Measurements from ENCODE around the gene RAB3A.
"Not testable (repeated sequence)": the region's sequence is repeated elsewhere in the genome, so short reads cannot be mapped to it uniquely, and the experiment has no call there.

RAB3A gene

GRCh38 chr19:18209912-18210311 is 6.1 kb upstream of the RAB3A start:
- H3K27ac ChIP-seq (ENCODE audit: low read length); H3K27me3 ChIP-seq (ENCODE audit: control insufficient read depth, insufficient read depth, low read length); H3K36me3 ChIP-seq (ENCODE audit: control insufficient read depth, insufficient read depth, low read length); H3K9me3 ChIP-seq (ENCODE audit: control insufficient read depth, insufficient read depth, low read length); H3K4me3 ChIP-seq (ENCODE audit: low read length); H3K4me1 ChIP-seq (ENCODE audit: control insufficient read depth, insufficient read depth, low read length); DNase-seq (ENCODE audit: low read depth, low spot score): not testable (repeated sequence)
- no CpG with 5 or more reads among the region's 5 CpGs for WGBS (ENCODE audit: insufficient coverage, insufficient read length)

GRCh38 chr19:18208098-18208951 is 4.5 kb upstream of the RAB3A start:
- no CpG with 5 or more reads among the region's 32 CpGs for WGBS (ENCODE audit: insufficient coverage, insufficient read length)

GRCh38 chr19:18206018-18206417 is 2.2 kb upstream of the RAB3A start:
- H3K4me1 ChIP-seq (ENCODE audit: control insufficient read depth, insufficient read depth, low read length), result peaks cover 7% of the 10 kb centered on the region
- no peak overlapping the region for H3K4me3 ChIP-seq (ENCODE audit: low read length)
- WGBS (ENCODE audit: insufficient coverage, insufficient read length), result no CpG with 5 or more reads among the region's 12 CpGs
- no peak for DNase-seq (ENCODE audit: low read depth, low spot score)
- H3K27me3 ChIP-seq (ENCODE audit: control insufficient read depth, insufficient read depth, low read length), result no peaks in the 10 kb centered on the region
- no peaks in the 10 kb centered on the region for H3K36me3 ChIP-seq (ENCODE audit: control insufficient read depth, insufficient read depth, low read length)
- H3K9me3 ChIP-seq (ENCODE audit: control insufficient read depth, insufficient read depth, low read length), result no peaks in the 10 kb centered on the region
- H3K27ac ChIP-seq (ENCODE audit: low read length), result no peak overlapping the region

More at GRCh38 chr19:18208098-18208951, 4.5 kb upstream of the RAB3A start:
- Histone ChIP-seq H3K9me3 (ENCODE audit: control insufficient read depth, insufficient read depth, low read length) (no peaks in the 10 kb centered on the region), H3K36me3 (ENCODE audit: control insufficient read depth, insufficient read depth, low read length) (no peaks in the 10 kb centered on the region), H3K27me3 (ENCODE audit: control insufficient read depth, insufficient read depth, low read length) (no peaks in the 10 kb centered on the region), H3K4me1 (ENCODE audit: control insufficient read depth, insufficient read depth, low read length) (peaks cover 4% of the 10 kb centered on the region), H3K4me3 (ENCODE audit: low read length) (no peak overlapping the region), H3K27ac (ENCODE audit: low read length) (no peak overlapping the region)
- DNase-seq (ENCODE audit: low read depth, low spot score), result no peak

- peaks cover 7% of the 10 kb centered on the region for H3K4me1 ChIP-seq (ENCODE audit: control insufficient read depth, insufficient read depth, low read length)
- no peaks in the 10 kb centered on the region for H3K9me3 ChIP-seq (ENCODE audit: control insufficient read depth, insufficient read depth, low read length)
- H3K27me3 ChIP-seq (ENCODE audit: control insufficient read depth, insufficient read depth, low read length), result no peaks in the 10 kb centered on the region
- H3K27ac ChIP-seq (ENCODE audit: low read length), result no peak overlapping the region
- no peak for DNase-seq (ENCODE audit: low read depth, low spot score)
- no peaks in the 10 kb centered on the region for H3K36me3 ChIP-seq (ENCODE audit: control insufficient read depth, insufficient read depth, low read length)
- H3K4me3 ChIP-seq (ENCODE audit: low read length), result peak overlapping the region; percentile 53; the same call in 1 of the 2 replicates
- no CpG with 5 or more reads among the region's 36 CpGs for WGBS (ENCODE audit: insufficient coverage, insufficient read length)
These were observed 1.5 kb upstream of the RAB3A start for GRCh38 chr19:18205200-18205892.

- DNase-seq (ENCODE audit: low read depth, low spot score), result no peak
- H3K4me3 ChIP-seq (ENCODE audit: low read length), result peak overlapping the region; percentile 53; the same call in 1 of the 2 replicates
- peak overlapping the region; percentile 32 for H3K27ac ChIP-seq (ENCODE audit: low read length)
- no peaks in the 10 kb centered on the region for H3K27me3 ChIP-seq (ENCODE audit: control insufficient read depth, insufficient read depth, low read length)
- no CpG with 5 or more reads among the region's 22 CpGs for WGBS (ENCODE audit: insufficient coverage, insufficient read length)
- H3K9me3 ChIP-seq (ENCODE audit: control insufficient read depth, insufficient read depth, low read length), result no peaks in the 10 kb centered on the region
- no peaks in the 10 kb centered on the region for H3K36me3 ChIP-seq (ENCODE audit: control insufficient read depth, insufficient read depth, low read length)
- H3K4me1 ChIP-seq (ENCODE audit: control insufficient read depth, insufficient read depth, low read length), result peaks cover 7% of the 10 kb centered on the region
These were observed 755 bp upstream of the RAB3A start for GRCh38 chr19:18204394-18205199.

GRCh38 chr19:18203408-18203862 is 407 bp downstream of the RAB3A start:
- no CpG with 5 or more reads among the region's 38 CpGs for WGBS (ENCODE audit: insufficient coverage, insufficient read length)
- no peak overlapping the region for H3K27ac ChIP-seq (ENCODE audit: low read length)
- H3K9me3 ChIP-seq (ENCODE audit: control insufficient read depth, insufficient read depth, low read length), result no peaks in the 10 kb centered on the region
- peaks cover 7% of the 10 kb centered on the region for H3K4me1 ChIP-seq (ENCODE audit: control insufficient read depth, insufficient read depth, low read length)
- peaks cover 4% of the 10 kb centered on the region; the same call in 1 of the 2 replicates for H3K36me3 ChIP-seq (ENCODE audit: control insufficient read depth, insufficient read depth, low read length)
- DNase-seq (ENCODE audit: low read depth, low spot score), result no peak
- no peaks in the 10 kb centered on the region for H3K27me3 ChIP-seq (ENCODE audit: control insufficient read depth, insufficient read depth, low read length)
- H3K4me3 ChIP-seq (ENCODE audit: low read length), result peak overlapping the region; percentile 61; the same call in 1 of the 2 replicates

GRCh38 chr19:18202778-18203407 is 949 bp downstream of the RAB3A start:
- no CpG with 5 or more reads among the region's 32 CpGs for WGBS (ENCODE audit: insufficient coverage, insufficient read length)
- Histone ChIP-seq H3K4me1 (ENCODE audit: control insufficient read depth, insufficient read depth, low read length) (peaks cover 5% of the 10 kb centered on the region), H3K9me3 (ENCODE audit: control insufficient read depth, insufficient read depth, low read length) (no peaks in the 10 kb centered on the region), H3K4me3 (ENCODE audit: low read length) (peak overlapping the region; percentile 61; the same call in 1 of the 2 replicates), H3K36me3 (ENCODE audit: control insufficient read depth, insufficient read depth, low read length) (peaks cover 9% of the 10 kb centered on the region; the same call in 1 of the 2 replicates), H3K27ac (ENCODE audit: low read length) (no peak overlapping the region), H3K27me3 (ENCODE audit: control insufficient read depth, insufficient read depth, low read length) (no peaks in the 10 kb centered on the region)
- no peak for DNase-seq (ENCODE audit: low read depth, low spot score)

- H3K27me3 ChIP-seq (ENCODE audit: control insufficient read depth, insufficient read depth, low read length), result no peaks in the 10 kb centered on the region
- H3K4me1 ChIP-seq (ENCODE audit: control insufficient read depth, insufficient read depth, low read length), result peaks cover 5% of the 10 kb centered on the region
- H3K4me3 ChIP-seq (ENCODE audit: low read length), result no peak overlapping the region
- H3K36me3 ChIP-seq (ENCODE audit: control insufficient read depth, insufficient read depth, low read length), result peaks cover 12% of the 10 kb centered on the region
- H3K9me3 ChIP-seq (ENCODE audit: control insufficient read depth, insufficient read depth, low read length), result no peaks in the 10 kb centered on the region
- WGBS (ENCODE audit: insufficient coverage, insufficient read length), result no CpG with 5 or more reads among the region's 24 CpGs
- DNase-seq (ENCODE audit: low read depth, low spot score), result no peak
- H3K27ac ChIP-seq (ENCODE audit: low read length), result no peak overlapping the region
These were observed 1.5 kb downstream of the RAB3A start for GRCh38 chr19:18202397-18202777.

- H3K4me3 ChIP-seq (ENCODE audit: low read length), result no peak overlapping the region
- H3K36me3 ChIP-seq (ENCODE audit: control insufficient read depth, insufficient read depth, low read length), result peaks cover 16% of the 10 kb centered on the region
- no peaks in the 10 kb centered on the region for H3K27me3 ChIP-seq (ENCODE audit: control insufficient read depth, insufficient read depth, low read length)
- no peaks in the 10 kb centered on the region for H3K9me3 ChIP-seq (ENCODE audit: control insufficient read depth, insufficient read depth, low read length)
- H3K4me1 ChIP-seq (ENCODE audit: control insufficient read depth, insufficient read depth, low read length), result peaks cover 4% of the 10 kb centered on the region
- no peak for DNase-seq (ENCODE audit: low read depth, low spot score)
- no peak overlapping the region for H3K27ac ChIP-seq (ENCODE audit: low read length)
- WGBS (ENCODE audit: insufficient coverage, insufficient read length), result no CpG with 5 or more reads among the region's 6 CpGs
These were observed 5.5 kb downstream of the RAB3A start for GRCh38 chr19:18198374-18198773.

Measured in iPS DF 6.9 (cell line).